Thyroid gland (tissue), 4 donors: Measurements from ENCODE around the gene PAX5.

Experiments
- POLR2A ChIP-seq, 2 donors: fragments of 450-650 bp; IDR thresholded peaks; one replicate each; pipeline ENCODE4 v1.6.1; 2017; ENCODE audit warnings: antibody characterized with exemption in 2 of 2, mild to moderate bottlenecking in 2 of 2, moderate library complexity in 1 of 2
- TF ChIP-seq, protein P1 (sequence below), 6 experiments: fragments of 200-600 bp in 3 of 6; fragments of 450-650 bp in 3 of 6; sonication (generic) in 3 of 6; IDR thresholded peaks; one replicate each; pipeline ENCODE4 v1.5.1; 2016 to 2019; ENCODE audit warnings: antibody characterized with exemption in 6 of 6, mild to moderate bottlenecking in 2 of 6, inconsistent platforms in 1 of 6, moderate library complexity in 1 of 6

GRCh38 chr9:36894695-36895310 is 139.3 kb downstream of the PAX5 start:
- TF ChIP-seq POLR2A (IDR thresholded peaks at IDR 0.05) = no peak
- TF ChIP-seq, protein P1, sequence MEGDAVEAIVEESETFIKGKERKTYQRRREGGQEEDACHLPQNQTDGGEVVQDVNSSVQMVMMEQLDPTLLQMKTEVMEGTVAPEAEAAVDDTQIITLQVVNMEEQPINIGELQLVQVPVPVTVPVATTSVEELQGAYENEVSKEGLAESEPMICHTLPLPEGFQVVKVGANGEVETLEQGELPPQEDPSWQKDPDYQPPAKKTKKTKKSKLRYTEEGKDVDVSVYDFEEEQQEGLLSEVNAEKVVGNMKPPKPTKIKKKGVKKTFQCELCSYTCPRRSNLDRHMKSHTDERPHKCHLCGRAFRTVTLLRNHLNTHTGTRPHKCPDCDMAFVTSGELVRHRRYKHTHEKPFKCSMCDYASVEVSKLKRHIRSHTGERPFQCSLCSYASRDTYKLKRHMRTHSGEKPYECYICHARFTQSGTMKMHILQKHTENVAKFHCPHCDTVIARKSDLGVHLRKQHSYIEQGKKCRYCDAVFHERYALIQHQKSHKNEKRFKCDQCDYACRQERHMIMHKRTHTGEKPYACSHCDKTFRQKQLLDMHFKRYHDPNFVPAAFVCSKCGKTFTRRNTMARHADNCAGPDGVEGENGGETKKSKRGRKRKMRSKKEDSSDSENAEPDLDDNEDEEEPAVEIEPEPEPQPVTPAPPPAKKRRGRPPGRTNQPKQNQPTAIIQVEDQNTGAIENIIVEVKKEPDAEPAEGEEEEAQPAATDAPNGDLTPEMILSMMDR (IDR thresholded peaks at IDR 0.05) = no peak
